KOPT-K1 (cell line): ENCODE measurements around the gene WBP1.
"Not testable (repeated sequence)": the region's sequence is repeated elsewhere in the genome, so short reads cannot be mapped to it uniquely, and the experiment has no call there.

ENCODE experiments used
- H3K27ac ChIP-seq: fragments of 200-600 bp; sonication (generic); 2 replicates; pipeline ENCODE4 v1.5.1; 2016; ENCODE audit warnings: antibody characterized with exemption, mild to moderate bottlenecking, low read depth, low read length; ENCODE audit not compliant: poor library complexity, severe bottlenecking
- H3K36me3 ChIP-seq: fragments of 200-600 bp; sonication (generic); 2 replicates; pipeline ENCODE4 v1.5.1; 2017; ENCODE audit warnings: antibody characterized with exemption, mild to moderate bottlenecking, low read length, moderate library complexity; ENCODE audit not compliant: insufficient read depth
- H3K9me3 ChIP-seq: fragments of 200-600 bp; sonication (generic); 2 replicates; pipeline ENCODE4 v1.5.1; 2017; ENCODE audit warnings: antibody characterized with exemption, low read length, mild to moderate bottlenecking; ENCODE audit not compliant: insufficient read depth, poor library complexity, severe bottlenecking

WBP1 gene

GRCh38 chr2:74458938-74459363 lies 713 bp downstream of the WBP1 start:
- peak overlapping the region; percentile 70 for H3K27ac ChIP-seq
- H3K36me3 ChIP-seq = peaks cover 30% of the 10 kb centered on the region
- no peaks in the 10 kb centered on the region for H3K9me3 ChIP-seq

DNA sequence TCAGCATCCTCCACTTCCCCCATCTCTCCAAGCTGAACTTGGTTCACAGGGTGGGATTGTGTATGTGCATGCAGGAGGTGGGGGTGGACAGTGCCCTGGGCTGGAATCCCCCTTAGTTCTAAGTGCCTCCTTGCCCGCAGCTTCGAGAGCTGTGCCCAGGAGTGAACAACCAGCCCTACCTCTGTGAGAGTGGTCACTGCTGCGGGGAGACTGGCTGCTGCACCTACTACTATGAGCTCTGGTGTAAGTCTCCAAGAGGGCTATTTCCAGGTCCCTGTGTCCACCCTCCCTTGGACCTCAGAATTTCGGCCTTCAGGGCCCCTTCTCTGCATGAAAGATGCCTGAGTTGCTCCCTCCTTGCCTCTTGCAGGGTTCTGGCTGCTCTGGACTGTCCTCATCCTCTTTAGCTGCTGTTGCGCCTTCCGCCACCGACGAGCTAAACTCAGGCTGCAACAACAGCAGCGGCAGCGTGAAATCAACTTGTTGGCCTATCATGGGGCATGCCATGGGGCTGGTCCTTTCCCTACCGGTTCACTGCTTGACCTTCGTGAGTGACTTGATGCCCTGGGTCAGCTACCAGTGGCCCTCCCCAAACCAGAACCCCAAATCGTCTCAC lies 1.4 kb downstream of the WBP1 start:
- H3K9me3 ChIP-seq, H3K27ac ChIP-seq: not testable (repeated sequence)
- peaks cover 30% of the 10 kb centered on the region for H3K36me3 ChIP-seq

- peaks cover 30% of the 10 kb centered on the region for H3K36me3 ChIP-seq
- not testable (repeated sequence) for H3K9me3 ChIP-seq, H3K27ac ChIP-seq
These were observed 1.9 kb downstream of the WBP1 start for GRCh38 chr2:74460187-74460586.

DNA sequence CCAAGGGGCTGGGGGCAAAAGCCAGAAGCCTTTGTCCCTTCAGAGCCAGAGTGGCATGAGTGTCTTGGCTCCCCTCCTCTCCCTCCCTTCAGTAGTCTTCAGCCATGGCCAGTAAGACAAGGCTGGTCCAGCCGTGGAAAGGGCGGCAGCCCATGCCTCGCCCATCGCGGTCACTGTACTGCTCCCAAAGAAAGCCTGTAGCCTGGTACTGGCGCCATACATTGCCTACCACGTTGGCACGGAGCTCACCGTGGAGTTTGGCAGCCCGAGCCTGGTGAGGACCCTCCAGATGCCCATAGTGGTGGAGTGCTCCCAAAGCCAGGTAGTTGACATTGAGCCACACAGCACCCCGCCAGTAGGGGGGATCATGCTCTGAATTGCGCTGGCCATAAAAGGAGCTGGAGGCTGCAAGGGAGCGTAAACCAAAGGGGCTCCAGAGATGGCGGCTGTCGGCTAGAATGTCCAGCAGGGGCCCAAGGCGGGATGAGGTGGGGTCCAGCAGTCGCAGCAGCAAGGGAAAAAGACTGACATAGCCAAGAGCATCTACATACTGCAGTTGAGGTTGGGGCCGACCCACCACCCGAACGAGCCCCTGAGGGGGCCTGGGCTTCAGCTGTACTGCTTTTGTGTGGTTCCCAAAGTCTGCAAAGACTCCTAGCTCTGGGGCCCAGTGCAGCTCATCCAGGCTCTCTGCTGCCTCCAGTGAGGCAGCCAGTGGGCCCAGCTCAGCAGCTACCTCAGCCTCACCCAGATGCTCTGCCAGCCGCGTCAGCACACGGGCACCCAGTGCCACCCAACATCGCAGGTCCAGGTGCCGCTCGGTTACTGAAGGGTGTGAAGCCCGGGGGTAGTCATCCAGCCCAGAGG lies 3.2 kb downstream of the WBP1 start:
- Histone ChIP-seq H3K36me3 (peaks cover 30% of the 10 kb centered on the region), H3K27ac (no peak overlapping the region), H3K9me3 (no peaks in the 10 kb centered on the region)

DNA sequence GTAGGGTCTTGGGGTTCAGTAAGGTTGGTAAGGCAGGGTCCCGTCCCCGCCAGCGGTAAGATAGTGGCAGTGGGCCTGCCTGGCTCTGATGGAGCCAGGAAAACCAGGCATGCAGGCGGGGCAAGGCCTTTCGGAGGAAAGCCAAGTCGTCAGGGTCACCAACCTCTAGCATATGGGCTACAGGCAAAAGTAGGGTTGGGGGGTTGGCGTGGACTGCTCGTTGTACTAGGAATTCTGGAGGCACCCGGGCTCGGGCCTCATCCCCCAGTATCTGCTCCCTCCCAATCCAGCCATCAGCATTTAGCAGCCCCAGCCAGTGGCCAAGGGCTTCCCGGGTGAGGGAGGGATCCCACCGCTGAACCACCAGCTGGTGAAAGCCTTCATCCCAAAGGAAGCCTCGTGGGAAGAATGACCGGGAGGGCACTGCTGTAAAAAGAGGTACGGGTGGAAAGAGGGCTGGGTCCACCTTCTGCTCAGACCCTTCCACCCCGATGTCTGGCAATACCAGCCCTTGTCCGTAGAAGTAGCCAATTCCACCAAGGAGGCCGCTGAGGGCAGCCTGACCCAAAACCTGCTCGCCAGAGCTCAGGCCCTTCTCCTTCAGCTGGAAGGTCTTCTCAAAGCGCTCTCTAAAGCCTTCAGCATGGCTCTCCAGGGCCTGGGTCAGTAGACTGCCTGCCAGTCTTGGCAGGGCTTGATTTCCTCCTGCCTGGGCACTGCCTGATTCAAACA lies 4.0 kb downstream of the WBP1 start:
- Histone ChIP-seq H3K9me3 (no peaks in the 10 kb centered on the region), H3K36me3 (peaks cover 30% of the 10 kb centered on the region), H3K27ac (no peak overlapping the region)

- H3K36me3 ChIP-seq = peaks cover 30% of the 10 kb centered on the region
- H3K9me3 ChIP-seq = no peaks in the 10 kb centered on the region
- H3K27ac ChIP-seq = no peak overlapping the region
These were observed 4.5 kb downstream of the WBP1 start for GRCh38 chr2:74462786-74463105.

DNA sequence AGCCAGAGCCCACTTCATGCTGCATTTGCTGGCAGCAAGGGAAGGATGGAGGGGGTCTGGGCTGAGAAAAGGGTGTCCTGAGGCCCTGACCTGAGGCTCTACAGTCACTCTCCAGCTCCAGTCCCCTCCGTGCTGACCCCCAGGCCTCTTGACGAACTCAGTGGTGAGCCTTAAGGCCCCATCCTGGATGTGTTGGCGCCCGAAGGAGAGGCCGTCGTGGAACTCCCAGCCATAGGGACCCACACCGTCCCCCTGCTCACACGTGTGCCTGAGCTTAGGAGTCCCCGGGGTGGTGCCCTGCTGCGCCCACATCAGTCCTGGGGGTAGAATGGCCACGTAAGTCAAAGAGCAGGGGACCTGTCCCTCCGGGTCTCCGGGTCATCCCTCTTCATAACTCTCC lies 6.2 kb downstream of the WBP1 start:
- Histone ChIP-seq H3K27ac (peak overlapping the region; percentile 76), H3K9me3 (no peaks in the 10 kb centered on the region), H3K36me3 (peaks cover 30% of the 10 kb centered on the region)

DNA sequence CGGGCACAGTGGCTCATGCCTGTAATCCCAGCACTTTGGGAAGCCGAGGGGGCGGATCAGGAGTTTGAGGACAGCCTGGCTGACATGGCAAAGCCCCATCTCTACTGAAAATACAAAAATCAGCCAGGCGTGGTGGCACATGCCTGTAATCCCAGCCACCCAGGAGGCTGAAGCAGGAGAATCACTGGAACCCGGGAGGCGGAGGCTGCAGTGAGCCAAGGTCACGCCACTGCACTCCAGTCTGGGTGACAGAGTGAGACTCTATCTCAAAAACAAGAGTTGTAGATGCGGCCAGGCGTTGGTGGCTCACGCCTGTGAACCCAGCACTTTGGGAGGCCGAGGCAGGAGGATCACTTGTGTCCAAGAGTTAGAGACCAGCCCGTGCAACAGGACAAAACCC lies 12.5 kb downstream of the WBP1 start:
- not testable (repeated sequence) for H3K9me3 ChIP-seq, H3K27ac ChIP-seq
- H3K36me3 ChIP-seq = peaks cover 17% of the 10 kb centered on the region

GRCh38 chr2:74471332-74472065 lies 13.3 kb downstream of the WBP1 start:
- Histone ChIP-seq H3K9me3 (no peaks in the 10 kb centered on the region), H3K27ac (peak overlapping the region; percentile 75)

GRCh38 chr2:74472086-74472944 lies 14.1 kb downstream of the WBP1 start, which contains the start of gene MRPL53:
MRPL53 (minus strand) TSS chr2:74472680; CDS start chr2:74472660, 20 bp downstream.
- H3K9me3 ChIP-seq = no peaks in the 10 kb centered on the region
- H3K27ac ChIP-seq = peak within 1 kb of the TSS; percentile 75
- peaks cover 31% of the 10 kb centered on the region for H3K36me3 ChIP-seq

More at GRCh38 chr2:74471332-74472065, 13.3 kb downstream of the WBP1 start:
- peaks cover 24% of the 10 kb centered on the region for H3K36me3 ChIP-seq

GRCh38 chr2:74472945-74473258 lies 14.7 kb downstream of the WBP1 start:
- H3K27ac ChIP-seq = peak overlapping the region; percentile 75
- H3K36me3 ChIP-seq = peaks cover 37% of the 10 kb centered on the region
- H3K9me3 ChIP-seq = no peaks in the 10 kb centered on the region

DNA sequence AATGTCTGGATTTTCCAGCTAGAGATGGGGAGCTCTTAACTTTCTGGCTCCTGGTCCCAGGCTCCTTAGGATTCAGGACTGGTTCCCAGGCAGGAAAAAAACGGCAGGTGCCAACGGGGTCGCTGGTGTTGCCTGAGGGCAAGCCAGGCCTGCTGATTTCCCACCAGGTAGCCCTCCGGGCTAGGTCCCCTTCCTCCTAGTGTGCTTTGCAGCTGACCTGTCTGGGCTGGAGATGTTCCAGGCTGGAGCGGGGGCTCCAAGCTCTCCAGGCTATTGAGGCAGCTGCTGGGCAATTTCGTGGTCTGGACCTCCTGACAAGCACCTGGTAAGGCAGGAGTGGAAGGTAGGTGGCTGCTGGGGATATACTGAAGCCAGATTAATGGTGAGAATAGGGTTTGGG lies 16.2 kb downstream of the WBP1 start:
- H3K27ac ChIP-seq = no peak overlapping the region
- H3K36me3 ChIP-seq = peaks cover 46% of the 10 kb centered on the region
- no peaks in the 10 kb centered on the region for H3K9me3 ChIP-seq

DNA sequence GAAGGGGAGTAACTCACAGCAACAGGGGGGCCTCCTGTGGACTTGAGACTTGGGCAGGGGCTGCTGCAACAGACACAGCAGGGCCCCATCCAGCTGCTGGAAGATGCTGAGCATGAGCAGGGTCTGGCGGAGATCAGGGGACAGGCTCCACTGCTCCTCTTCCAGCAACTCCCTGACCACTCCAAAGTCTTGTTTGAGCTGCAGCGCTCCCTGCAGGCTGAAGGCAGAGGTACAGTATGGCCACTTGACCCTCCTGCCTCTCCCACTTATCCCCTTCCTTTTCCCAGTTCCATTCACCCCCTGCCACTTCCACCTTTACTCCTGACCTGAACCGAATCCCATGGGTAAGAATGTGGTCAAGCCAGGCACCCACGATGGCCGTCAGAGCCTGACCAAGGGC lies 16.7 kb downstream of the WBP1 start:
- H3K9me3 ChIP-seq = no peaks in the 10 kb centered on the region
- peaks cover 50% of the 10 kb centered on the region for H3K36me3 ChIP-seq
- no peak overlapping the region for H3K27ac ChIP-seq

- Histone ChIP-seq H3K36me3 (peaks cover 56% of the 10 kb centered on the region), H3K27ac (peak overlapping the region; percentile 83), H3K9me3 (no peaks in the 10 kb centered on the region)
These were observed 23.2 kb downstream of the WBP1 start for GRCh38 chr2:74481431-74481830.
